HUES6 (cell line): ENCODE data around the gene TCP1.
A peak's percentile ranks its signal among the peaks of the same experiment; 100 is the strongest.
"Not testable (repeated sequence)": the region's sequence is repeated elsewhere in the genome, so short reads cannot be mapped to it uniquely, and the experiment has no call there.

Experiments
- H3K27ac ChIP-seq: 2 replicates; pipeline ENCODE4 v1.7.0; 2013; ENCODE audit warnings: low read depth, mild to moderate bottlenecking, low read length, inconsistent platforms
- H3K27me3 ChIP-seq: 2 replicates; pipeline ENCODE4 v1.6.1; 2013; ENCODE audit warnings: low read length; ENCODE audit not compliant: control insufficient read depth, insufficient read depth
- H3K36me3 ChIP-seq: 2 replicates; pipeline ENCODE4 v1.6.1; 2013; ENCODE audit warnings: low read length; ENCODE audit not compliant: control insufficient read depth, insufficient read depth
- H3K4me1 ChIP-seq: 2 replicates; pipeline ENCODE4 v1.6.1; 2013; ENCODE audit warnings: low read length; ENCODE audit not compliant: control insufficient read depth, insufficient read depth
- H3K4me3 ChIP-seq: 2 replicates; pipeline ENCODE4 v1.5.1; 2013; ENCODE audit warnings: low read depth, low read length
- H3K9ac ChIP-seq: one replicate; pipeline ENCODE4 v1.6.1; 2013; ENCODE audit warnings: mild to moderate bottlenecking, low read length
- H3K9me3 ChIP-seq: 2 replicates; pipeline ENCODE4 v1.6.1; 2013; ENCODE audit warnings: low read depth, low read length; ENCODE audit not compliant: control insufficient read depth, insufficient read depth

Gene TCP1

DNA sequence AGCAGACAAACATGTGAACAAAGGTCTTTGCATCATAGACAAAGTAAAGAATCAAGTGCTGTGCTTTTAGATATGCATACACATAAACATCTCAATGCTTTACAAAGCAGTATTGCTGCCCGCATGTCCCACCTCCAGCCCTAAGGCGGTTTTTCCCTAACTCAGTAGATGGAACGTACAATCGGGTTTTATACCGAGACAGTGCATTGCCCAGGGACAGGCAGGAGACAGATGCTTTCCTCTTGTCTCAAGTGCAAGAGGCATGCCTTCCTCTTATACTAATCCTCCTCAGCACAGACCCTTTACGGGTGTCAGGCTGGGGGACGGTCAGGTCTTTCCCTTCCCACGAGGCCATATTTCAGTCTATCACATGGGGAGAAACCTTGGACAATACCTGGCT is 5.6 kb upstream of the TCP1 start:
- peaks cover 68% of the 10 kb centered on the region for H3K36me3 ChIP-seq
- H3K4me3 ChIP-seq, H3K27me3 ChIP-seq, H3K9me3 ChIP-seq, H3K27ac ChIP-seq: not testable (repeated sequence)
- H3K9ac ChIP-seq: peak overlapping the region; percentile 58
- peaks cover 14% of the 10 kb centered on the region for H3K4me1 ChIP-seq

- peak overlapping the region; percentile 43; the same call in 1 of the 2 replicates for H3K27ac ChIP-seq
- H3K4me3 ChIP-seq: peak overlapping the region; percentile 94
- H3K9me3 ChIP-seq: no peaks in the 10 kb centered on the region
- H3K9ac ChIP-seq: peak overlapping the region; percentile 91
- peaks cover 58% of the 10 kb centered on the region for H3K36me3 ChIP-seq
- no peaks in the 10 kb centered on the region for H3K27me3 ChIP-seq
- peaks cover 24% of the 10 kb centered on the region for H3K4me1 ChIP-seq
Observed at GRCh38 chr6:159790956-159791598, 1.7 kb upstream of the TCP1 start.

GRCh38 chr6:159790149-159790955 is 950 bp upstream of the TCP1 start, which contains the start of gene MRPL18:
MRPL18 (plus strand) TSS chr6:159790467; CDS start chr6:159790588, 121 bp downstream.
- no peaks in the 10 kb centered on the region for H3K9me3 ChIP-seq
- peak within 1 kb of the TSS; percentile 94 for H3K4me3 ChIP-seq
- peaks cover 60% of the 10 kb centered on the region for H3K36me3 ChIP-seq
- H3K4me1 ChIP-seq: peaks cover 24% of the 10 kb centered on the region
- H3K27me3 ChIP-seq: no peaks in the 10 kb centered on the region
- H3K9ac ChIP-seq: peak within 1 kb of the TSS; percentile 91
- H3K27ac ChIP-seq: peak within 1 kb of the TSS; percentile 69

DNA sequence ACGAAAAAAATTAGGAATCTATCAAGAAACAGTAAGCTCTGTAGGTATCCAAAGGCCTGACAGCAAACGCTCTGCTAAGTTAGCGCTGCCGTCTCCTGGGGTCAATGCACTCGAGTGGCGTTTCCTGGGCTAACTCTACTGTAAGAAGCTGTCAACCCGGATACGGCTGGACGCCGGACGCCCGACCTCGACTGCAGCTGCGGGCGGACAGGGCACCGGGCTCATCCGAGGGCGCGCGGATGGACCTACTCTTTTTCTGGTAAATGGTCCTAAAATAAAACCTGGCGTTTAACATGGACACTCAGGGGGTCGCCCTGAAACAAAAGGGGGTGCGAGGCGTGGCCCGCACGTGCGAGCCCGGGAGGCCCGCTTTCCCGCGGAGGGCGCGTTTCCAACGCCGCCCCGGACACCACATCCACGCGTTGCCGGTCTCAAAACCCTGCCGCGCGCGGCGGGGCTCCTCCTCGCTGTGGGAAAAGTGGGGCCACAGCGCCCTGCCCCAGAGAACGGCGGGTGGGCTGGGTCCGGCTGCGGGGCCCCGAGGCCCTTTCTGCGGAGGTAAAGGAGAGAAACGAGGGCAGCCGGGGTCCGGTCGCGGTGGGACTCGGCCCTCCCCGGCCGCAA is 537 bp downstream of the TCP1 start:
- Histone ChIP-seq H3K4me1 (peaks cover 24% of the 10 kb centered on the region), H3K36me3 (peaks cover 64% of the 10 kb centered on the region), H3K9ac (peak overlapping the region; percentile 90), H3K27ac (peak overlapping the region; percentile 69; the same call in 1 of the 2 replicates), H3K27me3 (no peaks in the 10 kb centered on the region), H3K9me3 (no peaks in the 10 kb centered on the region), H3K4me3 (peak overlapping the region; percentile 94)

GRCh38 chr6:159788276-159788675 is 1.1 kb downstream of the TCP1 start:
- H3K27me3 ChIP-seq: no peaks in the 10 kb centered on the region
- peaks cover 24% of the 10 kb centered on the region for H3K4me1 ChIP-seq
- H3K4me3 ChIP-seq: peak overlapping the region; percentile 94
- no peaks in the 10 kb centered on the region for H3K9me3 ChIP-seq
- peaks cover 67% of the 10 kb centered on the region for H3K36me3 ChIP-seq
- peak overlapping the region; percentile 90 for H3K9ac ChIP-seq
- peak overlapping the region; percentile 69; the same call in 1 of the 2 replicates for H3K27ac ChIP-seq

DNA sequence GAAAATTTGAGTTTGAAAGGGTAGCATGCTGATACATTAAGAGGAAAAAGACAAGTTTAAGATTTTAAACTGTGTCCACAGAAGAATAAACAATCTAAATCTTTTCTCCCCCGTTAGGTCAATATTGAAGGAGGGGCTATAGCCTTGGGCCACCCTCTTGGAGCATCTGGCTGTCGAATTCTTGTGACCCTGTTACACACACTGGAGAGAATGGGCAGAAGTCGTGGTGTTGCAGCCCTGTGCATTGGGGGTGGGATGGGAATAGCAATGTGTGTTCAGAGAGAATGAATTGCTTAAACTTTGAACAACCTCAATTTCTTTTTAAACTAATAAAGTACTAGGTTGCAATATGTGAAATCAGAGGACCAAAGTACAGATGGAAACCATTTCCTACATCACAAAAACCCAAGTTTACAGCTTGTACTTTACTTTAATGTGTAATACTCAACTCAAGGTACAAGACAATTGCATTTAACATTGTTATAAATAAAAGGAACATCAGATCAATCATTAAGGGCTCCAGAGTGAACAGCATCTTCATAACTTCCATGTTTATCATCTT is 10.8 kb downstream of the TCP1 start:
- Histone ChIP-seq H3K9me3 (no peaks in the 10 kb centered on the region), H3K27me3 (no peaks in the 10 kb centered on the region), H3K27ac (no peak overlapping the region), H3K4me1 (no peaks in the 10 kb centered on the region), H3K4me3 (no peak overlapping the region), H3K36me3 (peaks cover 100% of the 10 kb centered on the region), H3K9ac (no peak overlapping the region)

DNA sequence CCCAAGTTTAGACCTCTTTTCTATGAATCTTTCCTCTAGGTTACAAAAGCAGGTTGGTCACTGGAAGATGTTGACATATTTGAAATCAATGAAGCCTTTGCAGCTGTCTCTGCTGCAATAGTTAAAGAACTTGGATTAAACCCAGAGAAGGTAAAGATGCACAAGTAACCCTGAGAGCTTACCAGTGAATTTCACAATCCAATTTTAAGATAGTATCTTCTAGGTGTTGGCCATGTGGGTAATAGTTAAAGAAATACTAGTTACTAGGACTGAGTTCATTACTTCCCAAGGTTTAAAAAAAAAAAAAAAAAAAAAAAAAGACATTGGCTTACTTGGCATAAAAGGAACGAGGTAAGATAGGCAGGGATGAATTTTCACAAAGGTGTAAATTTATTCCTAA is 11.3 kb downstream of the TCP1 start:
- H3K9ac ChIP-seq: no peak overlapping the region
- H3K27ac ChIP-seq: no peak overlapping the region
- H3K27me3 ChIP-seq: no peaks in the 10 kb centered on the region
- no peaks in the 10 kb centered on the region for H3K9me3 ChIP-seq
- no peak overlapping the region for H3K4me3 ChIP-seq
- H3K36me3 ChIP-seq: peaks cover 100% of the 10 kb centered on the region
- no peaks in the 10 kb centered on the region for H3K4me1 ChIP-seq

GRCh38 chr6:159777240-159777904 is 12.0 kb downstream of the TCP1 start:
- Histone ChIP-seq H3K9me3 (no peaks in the 10 kb centered on the region), H3K27ac (no peak overlapping the region), H3K9ac (no peak overlapping the region), H3K27me3 (no peaks in the 10 kb centered on the region), H3K4me3 (no peak overlapping the region), H3K36me3 (peaks cover 100% of the 10 kb centered on the region), H3K4me1 (no peaks in the 10 kb centered on the region)

- H3K4me3 ChIP-seq: no peak overlapping the region
- peaks cover 99% of the 10 kb centered on the region for H3K36me3 ChIP-seq
- H3K27me3 ChIP-seq: no peaks in the 10 kb centered on the region
- no peak overlapping the region for H3K27ac ChIP-seq
- H3K9ac ChIP-seq: no peak overlapping the region
- H3K4me1 ChIP-seq: no peaks in the 10 kb centered on the region
- no peaks in the 10 kb centered on the region for H3K9me3 ChIP-seq
Observed at GRCh38 chr6:159772196-159772595, 17.2 kb downstream of the TCP1 start.

GRCh38 chr6:159769470-159769869 is 19.9 kb downstream of the TCP1 start:
- H3K9ac ChIP-seq: no peak overlapping the region
- H3K36me3 ChIP-seq: peaks cover 98% of the 10 kb centered on the region
- no peak overlapping the region for H3K27ac ChIP-seq
- H3K4me1 ChIP-seq: no peaks in the 10 kb centered on the region
- no peak overlapping the region for H3K4me3 ChIP-seq
- no peaks in the 10 kb centered on the region for H3K9me3 ChIP-seq
- H3K27me3 ChIP-seq: no peaks in the 10 kb centered on the region
